ENCODE results near the gene FXYD3.

DNA sequence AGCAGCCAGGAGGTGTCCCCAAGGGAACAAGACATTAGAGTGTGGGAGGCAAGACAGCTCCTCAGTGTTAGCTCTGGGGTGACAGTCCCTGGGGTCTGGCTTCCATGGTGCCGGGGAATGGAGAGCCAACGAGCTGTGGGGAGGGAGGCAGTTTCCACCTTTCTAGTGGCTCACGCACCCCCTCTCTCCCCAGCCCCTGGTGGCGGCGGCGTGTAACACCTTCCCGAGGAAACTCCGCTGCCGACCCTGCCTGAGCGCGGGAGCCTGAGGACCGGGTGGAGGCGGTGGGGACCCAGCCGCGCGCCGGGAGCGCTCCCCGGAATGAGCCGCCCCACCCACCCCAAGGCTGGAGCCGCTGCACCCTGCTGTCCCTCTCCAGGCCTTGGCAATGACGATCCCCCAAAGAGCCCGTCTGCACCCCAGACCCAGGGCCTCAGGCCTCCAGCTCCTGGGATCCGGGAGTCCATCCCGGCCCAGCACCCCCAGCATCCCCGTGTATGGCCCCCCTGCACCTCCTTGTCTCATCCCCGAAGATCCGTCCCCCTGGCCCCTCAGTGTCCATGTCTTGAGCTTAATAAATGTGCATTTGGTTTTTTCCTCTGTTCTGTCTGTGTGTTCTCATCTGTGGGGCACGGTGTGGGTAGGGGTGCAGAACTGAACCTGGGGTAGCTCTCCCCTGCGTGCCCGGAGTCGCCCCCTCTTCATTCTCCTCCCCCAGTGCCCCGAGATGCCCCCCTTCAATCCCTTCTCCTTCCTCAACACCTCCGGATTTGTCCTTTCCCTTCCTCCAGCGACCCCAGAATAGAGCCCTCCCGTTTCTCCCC, 38.3 kb downstream of the FXYD3 start:
- TF ChIP-seq, protein P1, sequence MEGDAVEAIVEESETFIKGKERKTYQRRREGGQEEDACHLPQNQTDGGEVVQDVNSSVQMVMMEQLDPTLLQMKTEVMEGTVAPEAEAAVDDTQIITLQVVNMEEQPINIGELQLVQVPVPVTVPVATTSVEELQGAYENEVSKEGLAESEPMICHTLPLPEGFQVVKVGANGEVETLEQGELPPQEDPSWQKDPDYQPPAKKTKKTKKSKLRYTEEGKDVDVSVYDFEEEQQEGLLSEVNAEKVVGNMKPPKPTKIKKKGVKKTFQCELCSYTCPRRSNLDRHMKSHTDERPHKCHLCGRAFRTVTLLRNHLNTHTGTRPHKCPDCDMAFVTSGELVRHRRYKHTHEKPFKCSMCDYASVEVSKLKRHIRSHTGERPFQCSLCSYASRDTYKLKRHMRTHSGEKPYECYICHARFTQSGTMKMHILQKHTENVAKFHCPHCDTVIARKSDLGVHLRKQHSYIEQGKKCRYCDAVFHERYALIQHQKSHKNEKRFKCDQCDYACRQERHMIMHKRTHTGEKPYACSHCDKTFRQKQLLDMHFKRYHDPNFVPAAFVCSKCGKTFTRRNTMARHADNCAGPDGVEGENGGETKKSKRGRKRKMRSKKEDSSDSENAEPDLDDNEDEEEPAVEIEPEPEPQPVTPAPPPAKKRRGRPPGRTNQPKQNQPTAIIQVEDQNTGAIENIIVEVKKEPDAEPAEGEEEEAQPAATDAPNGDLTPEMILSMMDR (IDR thresholded peaks at IDR 0.05): no peak; the same call in 1 of the 2 replicates
- TF ChIP-seq ZFX (IDR thresholded peaks at IDR 0.05; ENCODE audit: borderline replicate concordance): no peak
